Vagina (tissue), 2 donors: ENCODE measurements around the gene MYLK4.

ENCODE experiments used
- POLR2A ChIP-seq, 2 donors: fragments of 450-650 bp; IDR thresholded peaks; one replicate each; pipeline ENCODE4 v1.6.1; 2017; ENCODE audit warnings: antibody characterized with exemption in 2 of 2, mild to moderate bottlenecking in 2 of 2, moderate library complexity in 2 of 2
- TF ChIP-seq, protein P1 (sequence below), 3 experiments: fragments of 450-650 bp in 2 of 3; fragments of 200-600 bp in 1 of 3; sonication (generic) in 1 of 3; IDR thresholded peaks; one replicate each; pipeline ENCODE4 v1.5.1; 2017 to 2019; ENCODE audit warnings: antibody characterized with exemption in 3 of 3, mild to moderate bottlenecking in 2 of 3, moderate library complexity in 2 of 3

DNA sequence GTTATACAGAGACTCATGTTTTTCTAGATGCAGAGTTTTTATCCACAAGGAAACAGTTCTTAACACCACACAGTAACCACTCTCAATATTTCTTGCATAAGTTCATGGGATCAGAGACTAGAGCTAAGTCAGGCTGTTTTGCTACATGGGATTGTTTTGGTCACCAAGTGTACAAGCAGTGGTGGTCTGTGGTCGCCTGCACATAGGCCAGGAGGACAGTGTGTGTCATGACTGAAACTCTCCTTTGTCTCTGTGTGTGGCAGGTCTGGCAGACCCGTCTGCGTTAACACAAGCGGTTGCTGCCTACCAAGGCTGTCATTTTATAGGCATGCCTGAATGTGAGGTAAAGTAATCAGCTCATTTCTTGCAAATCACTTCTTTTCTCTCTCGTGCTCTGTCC, 33.3 kb upstream of the MYLK4 start:
- no peak for TF ChIP-seq POLR2A (IDR thresholded peaks at IDR 0.05)
- TF ChIP-seq, protein P1, sequence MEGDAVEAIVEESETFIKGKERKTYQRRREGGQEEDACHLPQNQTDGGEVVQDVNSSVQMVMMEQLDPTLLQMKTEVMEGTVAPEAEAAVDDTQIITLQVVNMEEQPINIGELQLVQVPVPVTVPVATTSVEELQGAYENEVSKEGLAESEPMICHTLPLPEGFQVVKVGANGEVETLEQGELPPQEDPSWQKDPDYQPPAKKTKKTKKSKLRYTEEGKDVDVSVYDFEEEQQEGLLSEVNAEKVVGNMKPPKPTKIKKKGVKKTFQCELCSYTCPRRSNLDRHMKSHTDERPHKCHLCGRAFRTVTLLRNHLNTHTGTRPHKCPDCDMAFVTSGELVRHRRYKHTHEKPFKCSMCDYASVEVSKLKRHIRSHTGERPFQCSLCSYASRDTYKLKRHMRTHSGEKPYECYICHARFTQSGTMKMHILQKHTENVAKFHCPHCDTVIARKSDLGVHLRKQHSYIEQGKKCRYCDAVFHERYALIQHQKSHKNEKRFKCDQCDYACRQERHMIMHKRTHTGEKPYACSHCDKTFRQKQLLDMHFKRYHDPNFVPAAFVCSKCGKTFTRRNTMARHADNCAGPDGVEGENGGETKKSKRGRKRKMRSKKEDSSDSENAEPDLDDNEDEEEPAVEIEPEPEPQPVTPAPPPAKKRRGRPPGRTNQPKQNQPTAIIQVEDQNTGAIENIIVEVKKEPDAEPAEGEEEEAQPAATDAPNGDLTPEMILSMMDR (IDR thresholded peaks at IDR 0.05): no peak
